ENCODE data around the gene ABLIM3. TPM values are rescaled to one million over a fixed set of nuclear protein-coding genes. Genes with fewer than 3 reads are reported as not detected.
A peak's percentile ranks its signal among the peaks of the same experiment; 100 is the strongest.

ABLIM3 gene
- total RNA-seq, 1 donor, result 32.8 TPM

DNA sequence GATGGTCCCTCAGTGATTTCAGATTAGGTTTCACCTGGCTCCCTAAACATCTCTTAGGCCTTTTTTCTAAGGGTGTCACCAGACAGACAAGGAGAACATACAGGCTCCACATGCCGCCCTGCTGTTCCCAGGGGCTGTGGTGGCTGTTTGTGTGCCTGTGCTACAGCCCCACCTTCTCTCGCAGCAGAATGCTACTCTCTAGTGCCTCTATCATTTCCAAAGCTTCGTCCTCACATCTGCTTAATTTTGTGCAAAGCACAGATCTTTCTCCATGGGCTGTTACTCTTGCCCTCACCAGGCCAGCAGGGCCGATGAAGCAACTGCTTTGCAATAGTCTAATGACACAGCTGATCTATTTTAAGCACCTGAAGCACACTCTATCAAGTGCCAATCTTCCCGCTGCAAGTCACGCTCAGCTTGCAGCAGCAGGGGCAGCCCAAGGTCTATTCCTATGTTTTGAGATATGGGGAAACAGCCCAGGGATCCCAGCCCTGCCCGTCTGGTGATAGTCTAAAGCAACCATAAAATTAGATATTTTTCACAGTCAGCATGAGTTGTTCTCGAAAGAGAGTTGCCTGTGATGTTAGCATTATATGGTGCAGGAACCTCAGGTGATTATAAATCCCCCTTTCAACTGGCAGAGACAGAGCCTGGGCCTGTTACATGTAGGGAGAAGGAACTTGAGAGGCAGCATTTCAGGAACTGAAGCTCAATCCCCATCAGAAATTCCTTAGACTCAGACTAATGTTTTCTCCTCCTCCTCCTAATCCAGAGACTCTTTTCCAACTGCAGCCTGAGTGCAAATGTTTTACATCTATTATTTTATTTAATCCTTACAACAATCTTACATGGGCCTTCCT lies 12.7 kb downstream of the ABLIM3 start:
- no peak overlapping the region for H3K4me3 ChIP-seq (ENCODE audit: low read depth, low read length)
- TF ChIP-seq, protein P1, sequence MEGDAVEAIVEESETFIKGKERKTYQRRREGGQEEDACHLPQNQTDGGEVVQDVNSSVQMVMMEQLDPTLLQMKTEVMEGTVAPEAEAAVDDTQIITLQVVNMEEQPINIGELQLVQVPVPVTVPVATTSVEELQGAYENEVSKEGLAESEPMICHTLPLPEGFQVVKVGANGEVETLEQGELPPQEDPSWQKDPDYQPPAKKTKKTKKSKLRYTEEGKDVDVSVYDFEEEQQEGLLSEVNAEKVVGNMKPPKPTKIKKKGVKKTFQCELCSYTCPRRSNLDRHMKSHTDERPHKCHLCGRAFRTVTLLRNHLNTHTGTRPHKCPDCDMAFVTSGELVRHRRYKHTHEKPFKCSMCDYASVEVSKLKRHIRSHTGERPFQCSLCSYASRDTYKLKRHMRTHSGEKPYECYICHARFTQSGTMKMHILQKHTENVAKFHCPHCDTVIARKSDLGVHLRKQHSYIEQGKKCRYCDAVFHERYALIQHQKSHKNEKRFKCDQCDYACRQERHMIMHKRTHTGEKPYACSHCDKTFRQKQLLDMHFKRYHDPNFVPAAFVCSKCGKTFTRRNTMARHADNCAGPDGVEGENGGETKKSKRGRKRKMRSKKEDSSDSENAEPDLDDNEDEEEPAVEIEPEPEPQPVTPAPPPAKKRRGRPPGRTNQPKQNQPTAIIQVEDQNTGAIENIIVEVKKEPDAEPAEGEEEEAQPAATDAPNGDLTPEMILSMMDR (IDR thresholded peaks at IDR 0.05; ENCODE audit: insufficient read depth, low read depth, low read length), result no peak
- peak; percentile 84 for DNase-seq (ENCODE audit: low read depth)

DNA sequence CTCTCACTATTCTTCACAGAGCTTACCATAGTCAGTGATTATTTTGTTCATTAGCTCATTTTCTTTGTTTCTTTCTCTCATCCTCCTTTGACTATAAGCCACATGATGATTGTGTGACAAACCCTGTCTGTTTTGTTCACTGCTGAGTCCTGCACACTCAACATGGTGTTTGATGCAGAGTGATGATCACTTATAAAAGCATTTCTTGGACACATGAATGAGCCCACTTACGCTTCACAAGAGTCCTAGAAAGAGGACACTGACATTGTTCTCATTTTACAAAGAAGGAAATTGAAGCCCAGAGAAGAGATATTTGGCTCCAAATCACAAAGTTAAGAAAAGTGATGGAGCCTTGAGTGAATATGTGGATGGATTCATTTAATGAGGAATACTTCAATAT lies 13.4 kb downstream of the ABLIM3 start:
- DNase-seq (ENCODE audit: low read depth), result no peak
- H3K4me3 ChIP-seq (ENCODE audit: low read depth, low read length), result no peak overlapping the region
- TF ChIP-seq, protein P1 (IDR thresholded peaks at IDR 0.05; ENCODE audit: insufficient read depth, low read depth, low read length), result no peak

DNA sequence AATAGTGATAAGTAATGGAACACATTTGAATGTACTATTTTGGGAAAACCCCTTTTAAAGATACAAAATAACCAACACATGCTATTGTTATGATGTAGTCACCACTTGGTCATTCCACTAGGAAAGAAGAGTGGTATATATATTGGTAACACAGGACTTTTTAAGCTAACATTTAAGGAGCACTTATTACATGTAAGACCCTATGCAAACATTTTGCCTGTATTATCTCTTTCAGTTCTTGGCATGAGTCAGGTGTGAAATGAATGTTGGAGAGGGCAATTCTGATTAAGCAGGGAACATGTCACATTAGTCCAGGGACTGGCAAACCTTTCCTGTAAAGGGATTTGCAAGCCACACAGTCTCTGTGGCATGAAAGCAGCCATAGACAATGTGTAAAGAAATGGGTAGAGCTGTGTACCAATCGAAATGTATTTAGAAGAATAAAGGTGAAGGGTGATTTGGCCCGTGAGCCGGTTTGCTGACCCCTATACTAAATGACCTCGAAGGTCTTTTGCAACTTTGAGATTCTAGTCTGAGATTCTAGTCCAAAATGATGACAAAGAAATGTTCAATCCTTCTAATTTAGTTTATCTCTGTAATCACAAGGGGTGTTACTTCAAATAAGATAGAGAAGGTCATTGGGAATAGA lies 15.3 kb downstream of the ABLIM3 start:
- no peak for DNase-seq (ENCODE audit: low read depth)

DNA sequence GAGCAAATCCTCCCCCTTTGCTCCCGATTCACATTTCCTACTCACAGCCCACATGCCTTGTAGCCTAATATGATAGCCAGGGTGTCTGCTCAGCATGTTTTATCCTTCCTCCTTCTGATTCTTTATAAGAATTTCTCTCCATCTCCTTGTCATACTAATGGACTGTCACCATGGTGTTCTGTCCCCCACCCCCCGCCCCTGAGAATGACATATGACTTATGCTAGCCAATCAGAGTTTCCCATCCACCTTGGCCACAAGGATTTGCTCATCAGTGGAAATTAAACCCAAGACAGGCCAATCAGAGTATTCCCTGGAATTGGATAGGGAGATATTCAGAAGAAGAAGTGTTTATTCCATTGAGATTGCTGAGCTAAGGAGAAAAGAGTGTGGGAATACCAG lies 16.0 kb downstream of the ABLIM3 start:
- H3K4me3 ChIP-seq (ENCODE audit: low read depth, low read length), result no peak overlapping the region
- TF ChIP-seq, protein P1 (IDR thresholded peaks at IDR 0.05; ENCODE audit: insufficient read depth, low read depth, low read length), result no peak
- DNase-seq (ENCODE audit: low read depth), result no peak

More for the DNA sequence above, 15.3 kb downstream of the ABLIM3 start:
- no peak overlapping the region for H3K4me3 ChIP-seq (ENCODE audit: low read depth, low read length)
- TF ChIP-seq, protein P1 (IDR thresholded peaks at IDR 0.05; ENCODE audit: insufficient read depth, low read depth, low read length), result no peak

DNA sequence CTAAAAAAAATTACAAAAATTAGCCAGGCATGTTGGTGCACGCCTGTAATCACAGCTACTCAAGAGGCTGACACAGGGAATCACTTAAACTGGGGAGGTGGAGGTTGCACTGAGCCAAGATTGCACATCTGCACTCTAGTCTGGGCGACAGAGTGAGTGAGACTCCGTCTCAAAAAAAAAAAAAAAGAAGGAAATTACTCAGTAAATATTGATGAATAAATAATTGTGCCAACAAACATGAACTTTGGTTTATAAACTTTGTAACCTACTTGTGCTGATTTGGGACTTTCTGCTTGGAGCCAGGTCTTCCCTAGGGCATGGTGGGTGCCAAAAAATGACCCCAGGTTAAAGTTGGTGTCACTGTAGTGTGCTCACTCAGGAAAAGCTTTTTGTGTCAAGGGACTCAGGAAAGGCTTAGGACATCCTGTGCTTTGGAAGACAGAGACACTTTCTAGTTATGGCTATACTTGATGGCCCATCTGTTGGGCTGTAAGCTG lies 19.0 kb downstream of the ABLIM3 start:
- TF ChIP-seq, protein P1 (IDR thresholded peaks at IDR 0.05; ENCODE audit: insufficient read depth, low read depth, low read length), result no peak
- no peak for DNase-seq (ENCODE audit: low read depth)

DNA sequence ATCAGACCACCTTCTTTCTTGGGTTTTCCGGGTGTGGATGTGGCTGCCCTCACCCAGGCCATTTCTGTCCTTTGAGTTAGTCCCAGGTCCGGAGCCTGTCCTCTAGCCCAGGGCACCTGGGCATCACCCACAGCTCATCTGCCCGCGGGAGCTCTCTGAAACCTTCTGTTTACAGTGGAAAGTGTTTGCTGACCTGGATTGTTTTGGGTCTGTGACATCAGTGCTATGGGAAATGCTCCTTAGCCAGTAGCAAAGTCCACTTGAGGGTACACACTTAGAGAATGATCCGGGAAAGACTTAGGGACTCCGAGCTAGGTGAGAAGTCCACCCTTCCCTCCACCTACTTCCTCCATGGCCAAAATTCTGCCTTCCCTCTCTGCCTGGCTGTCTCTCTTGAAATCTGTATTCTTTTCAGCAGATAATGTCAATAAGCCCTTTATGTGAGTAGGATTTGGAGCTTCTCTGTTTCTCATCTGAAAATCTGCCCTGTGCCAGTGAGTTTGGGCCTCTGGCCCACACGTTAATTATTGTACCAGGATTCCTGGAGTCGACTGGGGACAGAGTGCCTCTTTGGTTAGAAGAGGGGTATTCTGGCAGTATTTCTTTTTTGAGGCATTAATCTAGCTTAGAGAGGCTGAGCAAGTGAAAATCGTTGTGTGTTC lies 19.9 kb downstream of the ABLIM3 start:
- TF ChIP-seq, protein P1 (IDR thresholded peaks at IDR 0.05; ENCODE audit: insufficient read depth, low read depth, low read length), result no peak
- no peak for DNase-seq (ENCODE audit: low read depth)
- no peak overlapping the region for H3K4me3 ChIP-seq (ENCODE audit: low read depth, low read length)

More for the DNA sequence above, 19.0 kb downstream of the ABLIM3 start:
- no peak overlapping the region for H3K4me3 ChIP-seq (ENCODE audit: low read depth, low read length)

Data from fibroblast of villous mesenchyme (primary cell).